Activated T-helper 9 cell treated with anti-CD3 and anti-CD28 coated beads, Interleukin-2, amount 50 U/mL, for 16 hours (primary cell): Measurements from ENCODE around the gene PFDN1.
"Not testable (repeated sequence)": the region's sequence is repeated elsewhere in the genome, so short reads cannot be mapped to it uniquely, and the experiment has no call there.

Experiments used
- DNase-seq: peaks from one replicate; pipeline ENCODE4 v3.0.0-alpha.2; 2020; ENCODE audit warnings: low read depth

Gene PFDN1

GRCh38 chr5:140213370-140213983 lies 89.4 kb downstream of the PFDN1 start:
- DNase-seq = no peak

GRCh38 chr5:140208065-140208464 lies 94.8 kb downstream of the PFDN1 start:
- DNase-seq = no peak

GRCh38 chr5:140207250-140207964 lies 95.5 kb downstream of the PFDN1 start:
- DNase-seq = no peak

- DNase-seq = no peak
Measured at GRCh38 chr5:140205952-140206351, 96.9 kb downstream of the PFDN1 start.

- no peak for DNase-seq
Measured at GRCh38 chr5:140205216-140205615, 97.7 kb downstream of the PFDN1 start.

GRCh38 chr5:140202610-140203009 lies 100.3 kb downstream of the PFDN1 start:
- DNase-seq = no peak

- no peak for DNase-seq
Measured at GRCh38 chr5:140202078-140202477, 100.8 kb downstream of the PFDN1 start.

GRCh38 chr5:140198915-140199314 lies 104.0 kb downstream of the PFDN1 start:
- DNase-seq = not testable (repeated sequence)

GRCh38 chr5:140197023-140197422 lies 105.9 kb downstream of the PFDN1 start:
- no peak for DNase-seq

- DNase-seq = no peak
Measured at GRCh38 chr5:140196115-140196814, 106.6 kb downstream of the PFDN1 start.
